Measurements from ENCODE around the gene ZNF837. TPM values are rescaled to one million over a fixed set of nuclear protein-coding genes. Genes with fewer than 3 reads are reported as not detected.

The ZNF837 gene
- total and polyA plus RNA-seq, 2 of the 13 experiments (the other 11 are each of a cell fraction or from before 2014, with no cell fraction given) = 0.29 to 1.3 TPM

GRCh38 chr19:58386576-58387337 is 5.9 kb upstream of the ZNF837 start, which contains the start of gene RPS5:
RPS5 (plus strand) TSS chr19:58387269; CDS start chr19:58388138, 869 bp downstream.
- no peaks in the 10 kb centered on the region; a peak in 1 of 5 replicates for H3K27me3 ChIP-seq (ENCODE audit: control insufficient read depth in 1 of 2, insufficient read depth in 2 of 2, low read length in 2 of 2)
- H4K20me1 ChIP-seq (ENCODE audit: insufficient read depth, low read length) = peaks cover 31% of the 10 kb centered on the region
- peaks cover 0 to 28% of the 10 kb centered on the region in 2 experiments; a peak in 3 of 5 replicates for H3K36me3 ChIP-seq (replicated peaks in 1 of 2; ENCODE audit: control insufficient read depth in 1 of 2, insufficient read depth in 2 of 2, low read length in 2 of 2)
- no peak within 1 kb of the TSS for H2AFZ ChIP-seq (ENCODE audit: low read length)
- intact Hi-C loops (cut with micrococcal nuclease; ENCODE audit: unreplicated experiment) (loop anchor here (2.0 to 5.0 kb wide), 2 partner anchors 14 to 204 kb away; partner anchors contain the start of gene ZNF274), in situ Hi-C loops (cut with HindIII; ENCODE audit: extremely low pct_ligation_motif_present, low pct_unique_long_range_greater_than_20kb) (no loop called here)
- peak within 1 kb of the TSS; percentile 99 for H3K27ac ChIP-seq (ENCODE audit: extremely low read length, insufficient read depth, low read length)
- ATAC-seq (peak; percentile 88), FAIRE-seq (peak; percentile 98), DNase-seq (ENCODE audit: low spot score) (peak; percentile 99)
- WGBS (ENCODE audit: low lambda C conversion rate) = 1% methylated on average over 17 of the region's 64 CpGs
- TSS peak; percentile 87 for BruUV-seq (replicated peaks)
- H3K4me2 ChIP-seq (ENCODE audit: low read depth, low read length) = peak within 1 kb of the TSS; percentile 99
- peaks cover 52% of the 10 kb centered on the region for H3K4me1 ChIP-seq (ENCODE audit: insufficient read depth, low read length)
- CTCF ChIA-PET (ENCODE audit: low intra/inter-chr PET ratio, low total read pairs) = no interaction called here
- peaks cover 44% of the 10 kb centered on the region for H3K79me2 ChIP-seq (ENCODE audit: insufficient read depth, low read length)
- peak within 1 kb of the TSS; percentile 97 for H3K9ac ChIP-seq (ENCODE audit: insufficient read depth, low read depth, low read length)
- POLR2A ChIA-PET = interaction anchor here (0.6 to 4.6 kb wide), 8 partner anchors 13 to 204 kb away, joined by 3 to 19 read pairs (median 3); partner anchors contain the start of genes ERVK3-1, ZNF274, ZNF497 and ZNF584
- H3K4me3 ChIP-seq (replicated peaks in 1 of 3; ENCODE audit: insufficient read depth in 1 of 3, low read depth in 2 of 3, low read length in 3 of 3) = peak within 1 kb of the TSS; percentile 83 to 98 (median 92)
- no peaks in the 10 kb centered on the region for H3K9me3 ChIP-seq (ENCODE audit: low read length)
- TF ChIP-seq, protein P1, sequence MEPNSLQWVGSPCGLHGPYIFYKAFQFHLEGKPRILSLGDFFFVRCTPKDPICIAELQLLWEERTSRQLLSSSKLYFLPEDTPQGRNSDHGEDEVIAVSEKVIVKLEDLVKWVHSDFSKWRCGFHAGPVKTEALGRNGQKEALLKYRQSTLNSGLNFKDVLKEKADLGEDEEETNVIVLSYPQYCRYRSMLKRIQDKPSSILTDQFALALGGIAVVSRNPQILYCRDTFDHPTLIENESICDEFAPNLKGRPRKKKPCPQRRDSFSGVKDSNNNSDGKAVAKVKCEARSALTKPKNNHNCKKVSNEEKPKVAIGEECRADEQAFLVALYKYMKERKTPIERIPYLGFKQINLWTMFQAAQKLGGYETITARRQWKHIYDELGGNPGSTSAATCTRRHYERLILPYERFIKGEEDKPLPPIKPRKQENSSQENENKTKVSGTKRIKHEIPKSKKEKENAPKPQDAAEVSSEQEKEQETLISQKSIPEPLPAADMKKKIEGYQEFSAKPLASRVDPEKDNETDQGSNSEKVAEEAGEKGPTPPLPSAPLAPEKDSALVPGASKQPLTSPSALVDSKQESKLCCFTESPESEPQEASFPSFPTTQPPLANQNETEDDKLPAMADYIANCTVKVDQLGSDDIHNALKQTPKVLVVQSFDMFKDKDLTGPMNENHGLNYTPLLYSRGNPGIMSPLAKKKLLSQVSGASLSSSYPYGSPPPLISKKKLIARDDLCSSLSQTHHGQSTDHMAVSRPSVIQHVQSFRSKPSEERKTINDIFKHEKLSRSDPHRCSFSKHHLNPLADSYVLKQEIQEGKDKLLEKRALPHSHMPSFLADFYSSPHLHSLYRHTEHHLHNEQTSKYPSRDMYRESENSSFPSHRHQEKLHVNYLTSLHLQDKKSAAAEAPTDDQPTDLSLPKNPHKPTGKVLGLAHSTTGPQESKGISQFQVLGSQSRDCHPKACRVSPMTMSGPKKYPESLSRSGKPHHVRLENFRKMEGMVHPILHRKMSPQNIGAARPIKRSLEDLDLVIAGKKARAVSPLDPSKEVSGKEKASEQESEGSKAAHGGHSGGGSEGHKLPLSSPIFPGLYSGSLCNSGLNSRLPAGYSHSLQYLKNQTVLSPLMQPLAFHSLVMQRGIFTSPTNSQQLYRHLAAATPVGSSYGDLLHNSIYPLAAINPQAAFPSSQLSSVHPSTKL (CRISPR knock-in tag; IDR thresholded peaks at IDR 0.05) = peak; percentile 29
- TF ChIP-seq ZNF496 (CRISPR knock-in tag; IDR thresholded peaks at IDR 0.05; ENCODE audit: insufficient replicate concordance) (no peak), RFX1 (IDR thresholded peaks at IDR 0.05) (no peak), EEA1 (CRISPR knock-in tag; IDR thresholded peaks at IDR 0.05; ENCODE audit: borderline replicate concordance) (peak; percentile 98), ZNF460 (CRISPR knock-in tag; IDR thresholded peaks at IDR 0.05; ENCODE audit: borderline replicate concordance) (no peak), ZBTB38 (CRISPR knock-in tag; IDR thresholded peaks at IDR 0.05) (peak; percentile 83), SMC3 (IDR thresholded peaks at IDR 0.05; ENCODE audit: low read length) (no peak), SRSF9 (IDR thresholded peaks at IDR 0.05; ENCODE audit: borderline replicate concordance, insufficient read depth, low read depth, low read length, poor library complexity, severe bottlenecking) (no peak), SMYD3 (CRISPR knock-in tag; IDR thresholded peaks at IDR 0.05) (no peak), NFRKB (IDR thresholded peaks at IDR 0.05) (no peak), ZNF543 (CRISPR knock-in tag; IDR thresholded peaks at IDR 0.05) (peak; percentile 76), ZNF75D (CRISPR knock-in tag; IDR thresholded peaks at IDR 0.05; ENCODE audit: borderline replicate concordance) (no peak), STAG1 (CRISPR knock-in tag; IDR thresholded peaks at IDR 0.05) (no peak), CREM (IDR thresholded peaks at IDR 0.05) (peak; percentile 97), CREM (CRISPR knock-in tag; IDR thresholded peaks at IDR 0.05) (0 out of 2 replicates have a peak, but pooled peaks have one; percentile 11), SNAI1 (CRISPR knock-in tag; IDR thresholded peaks at IDR 0.05; ENCODE audit: borderline replicate concordance) (peak; percentile 86)
- TF ChIP-seq, protein P2, sequence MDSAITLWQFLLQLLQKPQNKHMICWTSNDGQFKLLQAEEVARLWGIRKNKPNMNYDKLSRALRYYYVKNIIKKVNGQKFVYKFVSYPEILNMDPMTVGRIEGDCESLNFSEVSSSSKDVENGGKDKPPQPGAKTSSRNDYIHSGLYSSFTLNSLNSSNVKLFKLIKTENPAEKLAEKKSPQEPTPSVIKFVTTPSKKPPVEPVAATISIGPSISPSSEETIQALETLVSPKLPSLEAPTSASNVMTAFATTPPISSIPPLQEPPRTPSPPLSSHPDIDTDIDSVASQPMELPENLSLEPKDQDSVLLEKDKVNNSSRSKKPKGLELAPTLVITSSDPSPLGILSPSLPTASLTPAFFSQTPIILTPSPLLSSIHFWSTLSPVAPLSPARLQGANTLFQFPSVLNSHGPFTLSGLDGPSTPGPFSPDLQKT (CRISPR knock-in tag; IDR thresholded peaks at IDR 0.05; ENCODE audit: borderline replicate concordance) = no peak
- TF ChIP-seq, protein P3, sequence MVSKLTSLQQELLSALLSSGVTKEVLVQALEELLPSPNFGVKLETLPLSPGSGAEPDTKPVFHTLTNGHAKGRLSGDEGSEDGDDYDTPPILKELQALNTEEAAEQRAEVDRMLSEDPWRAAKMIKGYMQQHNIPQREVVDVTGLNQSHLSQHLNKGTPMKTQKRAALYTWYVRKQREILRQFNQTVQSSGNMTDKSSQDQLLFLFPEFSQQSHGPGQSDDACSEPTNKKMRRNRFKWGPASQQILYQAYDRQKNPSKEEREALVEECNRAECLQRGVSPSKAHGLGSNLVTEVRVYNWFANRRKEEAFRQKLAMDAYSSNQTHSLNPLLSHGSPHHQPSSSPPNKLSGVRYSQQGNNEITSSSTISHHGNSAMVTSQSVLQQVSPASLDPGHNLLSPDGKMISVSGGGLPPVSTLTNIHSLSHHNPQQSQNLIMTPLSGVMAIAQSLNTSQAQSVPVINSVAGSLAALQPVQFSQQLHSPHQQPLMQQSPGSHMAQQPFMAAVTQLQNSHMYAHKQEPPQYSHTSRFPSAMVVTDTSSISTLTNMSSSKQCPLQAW (CRISPR knock-in tag; IDR thresholded peaks at IDR 0.05) = peak; percentile 37; the same call in 1 of the 2 replicates
